ENCODE data around the gene STPG1.

DNA sequence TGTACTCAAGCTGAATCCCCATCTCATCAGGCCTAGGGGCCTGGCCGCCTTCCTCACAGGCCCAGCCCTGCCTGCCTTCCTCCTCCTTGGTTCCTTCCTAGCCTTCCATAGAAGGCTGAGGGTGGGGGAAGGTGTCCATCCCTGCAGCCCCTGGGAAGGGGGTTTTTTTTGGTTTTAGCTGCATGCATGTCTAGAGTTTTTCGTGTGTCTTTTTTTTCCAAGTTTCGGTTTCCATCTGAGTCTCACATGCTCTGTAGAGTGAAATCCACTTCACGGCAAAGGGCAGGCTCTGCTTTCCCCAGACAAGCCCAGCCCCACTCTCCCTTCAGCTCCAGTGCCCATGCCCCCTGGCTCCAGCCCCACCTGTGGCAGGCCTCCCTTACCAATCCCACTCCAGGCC lies 62.3 kb downstream of the STPG1 start:
- TF ChIP-seq, protein P1, sequence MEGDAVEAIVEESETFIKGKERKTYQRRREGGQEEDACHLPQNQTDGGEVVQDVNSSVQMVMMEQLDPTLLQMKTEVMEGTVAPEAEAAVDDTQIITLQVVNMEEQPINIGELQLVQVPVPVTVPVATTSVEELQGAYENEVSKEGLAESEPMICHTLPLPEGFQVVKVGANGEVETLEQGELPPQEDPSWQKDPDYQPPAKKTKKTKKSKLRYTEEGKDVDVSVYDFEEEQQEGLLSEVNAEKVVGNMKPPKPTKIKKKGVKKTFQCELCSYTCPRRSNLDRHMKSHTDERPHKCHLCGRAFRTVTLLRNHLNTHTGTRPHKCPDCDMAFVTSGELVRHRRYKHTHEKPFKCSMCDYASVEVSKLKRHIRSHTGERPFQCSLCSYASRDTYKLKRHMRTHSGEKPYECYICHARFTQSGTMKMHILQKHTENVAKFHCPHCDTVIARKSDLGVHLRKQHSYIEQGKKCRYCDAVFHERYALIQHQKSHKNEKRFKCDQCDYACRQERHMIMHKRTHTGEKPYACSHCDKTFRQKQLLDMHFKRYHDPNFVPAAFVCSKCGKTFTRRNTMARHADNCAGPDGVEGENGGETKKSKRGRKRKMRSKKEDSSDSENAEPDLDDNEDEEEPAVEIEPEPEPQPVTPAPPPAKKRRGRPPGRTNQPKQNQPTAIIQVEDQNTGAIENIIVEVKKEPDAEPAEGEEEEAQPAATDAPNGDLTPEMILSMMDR (IDR thresholded peaks at IDR 0.05; ENCODE audit: low read length): no peak
- TF ChIP-seq EZH2phosphoT487 (IDR thresholded peaks at IDR 0.05; ENCODE audit: low read length): no peak
